Sigmoid colon (tissue), 4 donors: ENCODE data around the gene TMEM208.

Experiments
- POLR2A ChIP-seq, 2 donors: fragments of 450-650 bp; IDR thresholded peaks; one replicate each; pipeline ENCODE4 v1.6.1; 2016; ENCODE audit warnings: antibody characterized with exemption in 2 of 2, mild to moderate bottlenecking in 2 of 2, moderate library complexity in 2 of 2
- POLR2AphosphoS5 ChIP-seq, 4 donors: sonication (generic); formaldehyde crosslinking; IDR thresholded peaks; one replicate each; pipeline ENCODE4 v1.6.1; 2017; ENCODE audit warnings: antibody characterized with exemption in 4 of 4
- TF ChIP-seq, protein P1 (sequence below), 4 experiments: fragments of 450-650 bp in 3 of 4; fragments of 200-600 bp in 1 of 4; IDR thresholded peaks; one replicate each; pipeline ENCODE4 v1.5.1; 2016 to 2019; ENCODE audit warnings: antibody characterized with exemption in 4 of 4, mild to moderate bottlenecking in 3 of 4, moderate library complexity in 2 of 4

DNA sequence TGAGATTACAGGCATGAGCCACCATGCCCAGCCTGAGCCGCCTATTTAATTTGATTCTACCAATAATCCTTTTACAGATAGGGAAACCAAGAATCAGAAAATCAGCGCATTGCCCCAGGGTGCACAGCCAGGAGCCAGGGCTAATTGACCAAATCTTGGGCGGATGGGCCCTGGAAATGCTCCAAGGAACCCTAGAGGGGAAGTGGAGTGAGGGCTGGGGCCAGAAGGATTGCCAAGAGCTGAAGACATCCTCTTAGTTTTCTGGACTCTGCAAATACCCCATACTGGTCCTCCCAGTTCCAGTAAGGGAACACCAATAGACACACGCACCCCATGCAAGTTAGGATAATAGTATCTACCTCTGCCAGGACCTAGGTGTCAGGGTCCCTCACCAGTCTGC lies 16.6 kb downstream of the TMEM208 start:
- TF ChIP-seq, protein P1, sequence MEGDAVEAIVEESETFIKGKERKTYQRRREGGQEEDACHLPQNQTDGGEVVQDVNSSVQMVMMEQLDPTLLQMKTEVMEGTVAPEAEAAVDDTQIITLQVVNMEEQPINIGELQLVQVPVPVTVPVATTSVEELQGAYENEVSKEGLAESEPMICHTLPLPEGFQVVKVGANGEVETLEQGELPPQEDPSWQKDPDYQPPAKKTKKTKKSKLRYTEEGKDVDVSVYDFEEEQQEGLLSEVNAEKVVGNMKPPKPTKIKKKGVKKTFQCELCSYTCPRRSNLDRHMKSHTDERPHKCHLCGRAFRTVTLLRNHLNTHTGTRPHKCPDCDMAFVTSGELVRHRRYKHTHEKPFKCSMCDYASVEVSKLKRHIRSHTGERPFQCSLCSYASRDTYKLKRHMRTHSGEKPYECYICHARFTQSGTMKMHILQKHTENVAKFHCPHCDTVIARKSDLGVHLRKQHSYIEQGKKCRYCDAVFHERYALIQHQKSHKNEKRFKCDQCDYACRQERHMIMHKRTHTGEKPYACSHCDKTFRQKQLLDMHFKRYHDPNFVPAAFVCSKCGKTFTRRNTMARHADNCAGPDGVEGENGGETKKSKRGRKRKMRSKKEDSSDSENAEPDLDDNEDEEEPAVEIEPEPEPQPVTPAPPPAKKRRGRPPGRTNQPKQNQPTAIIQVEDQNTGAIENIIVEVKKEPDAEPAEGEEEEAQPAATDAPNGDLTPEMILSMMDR (IDR thresholded peaks at IDR 0.05) = no peak
- no peak for TF ChIP-seq POLR2A (IDR thresholded peaks at IDR 0.05)
- TF ChIP-seq POLR2AphosphoS5 (IDR thresholded peaks at IDR 0.05) = no peak
